Endothelial cell of umbilical vein (primary cell): ENCODE results near the gene PNKP. TPM values are rescaled to one million over a fixed set of nuclear protein-coding genes. Genes with fewer than 3 reads are reported as not detected.

Experiments
- BruUV-seq: library from RNA; stranded (reverse); fragments of 400-500 nt; replicated peaks from 2 replicates; lab custom pipeline; 2021; lab: Mats Ljungman, UMichigan
- CTCF ChIA-PET: fragments of 300-600, 350-600 bp; sonication (Branson Sonifier 250); formaldehyde crosslinking; loops from one replicate; lab custom pipeline; 2021; ENCODE audit warnings: antibody characterized with exemption, inconsistent platforms; lab: Charles Lee
- POLR2A ChIA-PET: fragments of 300-600, 350-600 bp; sonication (Branson Sonifier 250); formaldehyde crosslinking; loops from one replicate; lab custom pipeline; 2021; ENCODE audit warnings: antibody characterized with exemption, inconsistent platforms; lab: Charles Lee
- DNase-seq: peaks from one replicate; pipeline ENCODE4 v3.0.0-alpha.2; 2011; ENCODE audit warnings: low read depth, low spot score
- FAIRE-seq: peaks from 2 replicates; lab custom pipeline; 2011; peaks lifted over from hg19 to GRCh38; lab: Jason Lieb, UNC
- H2AFZ ChIP-seq: 2 replicates; pipeline ENCODE4 v1.6.0; 2012; ENCODE audit warnings: low read depth, low read length, control low read depth, inconsistent platforms
- H3K27ac ChIP-seq: 2 replicates; pipeline ENCODE4 v1.5.1; 2011; ENCODE audit warnings: low read depth, mild to moderate bottlenecking, control low read depth, low read length, moderate library complexity; ENCODE audit not compliant: insufficient read depth
- H3K27me3 ChIP-seq, 2 experiments: 2 replicates each; pipeline versions ENCODE4 v1.6.0 to v1.6.1; 2011; ENCODE audit warnings: low read length in 2 of 2, mixed read lengths in 1 of 2; ENCODE audit not compliant: control insufficient read depth in 2 of 2, insufficient read depth in 2 of 2
- H3K36me3 ChIP-seq, 2 experiments: 2 replicates in 1 of 2; 3 replicates in 1 of 2; pipeline ENCODE4 v1.5.1; 2011; ENCODE audit warnings: low read length in 2 of 2, mild to moderate bottlenecking in 1 of 2, moderate library complexity in 1 of 2; ENCODE audit not compliant: control insufficient read depth in 2 of 2, insufficient read depth in 2 of 2; ENCODE audit errors: extremely low read depth in 1 of 2
- H3K4me1 ChIP-seq: 3 replicates; pipeline ENCODE4 v1.5.1; 2011; ENCODE audit warnings: mild to moderate bottlenecking, low read length; ENCODE audit not compliant: control insufficient read depth, insufficient read depth; ENCODE audit errors: extremely low read depth
- H3K4me2 ChIP-seq: 2 replicates; pipeline ENCODE4 v1.6.1; 2011; ENCODE audit warnings: low read length, control low read depth, mixed read lengths; ENCODE audit not compliant: insufficient read depth
- H3K4me3 ChIP-seq, 3 experiments: fragments of 200-600 bp in 1 of 3; sonication (generic), shearing (Covaris generic) in 1 of 3; replicated peaks in 1 of 3; 2 replicates each; pipeline ENCODE4 v1.5.1; 2011 to 2016; ENCODE audit warnings: control low read depth in 3 of 3, low read length in 3 of 3, mild to moderate bottlenecking in 2 of 3, inconsistent platforms in 1 of 3, low read depth in 1 of 3, moderate library complexity in 1 of 3; ENCODE audit not compliant: insufficient read depth in 1 of 3
- H3K79me2 ChIP-seq: 2 replicates; pipeline ENCODE4 v1.6.0; 2012; ENCODE audit warnings: low read length, inconsistent platforms; ENCODE audit not compliant: control insufficient read depth, insufficient read depth
- H3K9ac ChIP-seq: replicated peaks from 2 replicates; pipeline ENCODE3; 2011; ENCODE audit warnings: low read length, control low read depth; ENCODE audit not compliant: insufficient read depth; ENCODE audit errors: extremely low read depth
- H3K9me1 ChIP-seq: replicated peaks from 3 replicates; pipeline ENCODE4 v1.6.0; 2011; ENCODE audit warnings: mild to moderate bottlenecking, low read length; ENCODE audit not compliant: control insufficient read depth, insufficient read depth; ENCODE audit errors: extremely low read depth
- H3K9me3 ChIP-seq: replicated peaks from 2 replicates; pipeline ENCODE4 v1.5.1; 2012; ENCODE audit warnings: low read length, inconsistent platforms; ENCODE audit not compliant: control insufficient read depth, insufficient read depth
- H4K20me1 ChIP-seq: replicated peaks from 2 replicates; pipeline ENCODE3; 2011; ENCODE audit warnings: mild to moderate bottlenecking, low read length; ENCODE audit not compliant: control insufficient read depth, insufficient read depth; ENCODE audit errors: extremely low read depth
- EZH2 ChIP-seq: IDR thresholded peaks from 2 replicates; pipeline ENCODE4 v1.6.1; 2012; ENCODE audit warnings: borderline replicate concordance, low read depth, mild to moderate bottlenecking, moderate library complexity, low read length, inconsistent platforms; ENCODE audit not compliant: severe bottlenecking
- FOS ChIP-seq: IDR thresholded peaks from 2 replicates; pipeline ENCODE4 v1.6.1; 2011; ENCODE audit warnings: mild to moderate bottlenecking, low read length, moderate library complexity, borderline replicate concordance; ENCODE audit not compliant: insufficient read depth
- GATA2 ChIP-seq: IDR thresholded peaks from 2 replicates; pipeline ENCODE4 v1.7.0; 2011; ENCODE audit warnings: low read depth, mild to moderate bottlenecking, moderate library complexity, mixed read lengths, low read length; ENCODE audit not compliant: insufficient read length, insufficient read depth
- JUN ChIP-seq: IDR thresholded peaks from 2 replicates; pipeline ENCODE4 v1.6.1; 2011; ENCODE audit warnings: borderline replicate concordance, low read depth; ENCODE audit not compliant: insufficient read length, insufficient read depth
- MAX ChIP-seq: IDR thresholded peaks from 2 replicates; pipeline ENCODE4 v1.6.1; 2011; ENCODE audit not compliant: insufficient read depth, insufficient read length
- MYC ChIP-seq: IDR thresholded peaks from one replicate; pipeline ENCODE4 v1.6.1; 2011; ENCODE audit warnings: mild to moderate bottlenecking, low read depth, low read length
- POLR2A ChIP-seq: IDR thresholded peaks from 2 replicates; pipeline ENCODE4 v1.6.1; 2012; ENCODE audit warnings: low read depth, mild to moderate bottlenecking, control low read depth, low read length
- POLR2AphosphoS5 ChIP-seq: IDR thresholded peaks from 2 replicates; pipeline ENCODE4 v1.6.1; 2012; ENCODE audit warnings: low read depth, mild to moderate bottlenecking, control low read depth, low read length, moderate library complexity; ENCODE audit not compliant: insufficient read depth
- dilution Hi-C: fragments of 300-500 bp; cut with MboI; formaldehyde crosslinking; loops from one replicate; pipeline ENCODE4 v1.15.0; 2019; ENCODE audit warnings: low sequenced_read_pairs; ENCODE audit not compliant: extremely low pct_ligation_motif_present
- intact Hi-C: fragments of 100-400 bp; cut with micrococcal nuclease; formaldehyde crosslinking; loops from one replicate; pipeline ENCODE4 v1.10.0; 2022
- polyA plus RNA-seq, 4 experiments: library from polyadenylated mRNA; depleted of rRNA in 3 of 4; stranded (reverse) in 3 of 4; unstranded in 1 of 4; fragments of >200 nt; gene quantifications; 2 replicates each; pipeline versions ENCODE4 v1.2.1 to v1.2.3, GENCODE V29; 2011 to 2012; ENCODE audit warnings: missing spikeins in 1 of 4
- total RNA-seq: library from RNA; stranded (reverse); gene quantifications from 2 replicates; pipeline ENCODE4 v1.2.3, GENCODE V29; 2021
- TF ChIP-seq, protein P1 (sequence below), 2 donors: IDR thresholded peaks; 1 replicate in 1 of 2; 2 replicates in 1 of 2; pipeline ENCODE4 v1.5.1; 2011; ENCODE audit warnings: low read length in 2 of 2, mild to moderate bottlenecking in 2 of 2, moderate library complexity in 2 of 2, control low read depth in 1 of 2, inconsistent platforms in 1 of 2, low read depth in 1 of 2; ENCODE audit not compliant: insufficient read depth in 1 of 2; ENCODE audit errors: extremely low read depth in 1 of 2

PNKP gene
- total and polyA plus RNA-seq, 2 donors (not counting 3 experiments of a cell fraction or from before 2014, with no cell fraction given) = 39.4 to 112 TPM

DNA sequence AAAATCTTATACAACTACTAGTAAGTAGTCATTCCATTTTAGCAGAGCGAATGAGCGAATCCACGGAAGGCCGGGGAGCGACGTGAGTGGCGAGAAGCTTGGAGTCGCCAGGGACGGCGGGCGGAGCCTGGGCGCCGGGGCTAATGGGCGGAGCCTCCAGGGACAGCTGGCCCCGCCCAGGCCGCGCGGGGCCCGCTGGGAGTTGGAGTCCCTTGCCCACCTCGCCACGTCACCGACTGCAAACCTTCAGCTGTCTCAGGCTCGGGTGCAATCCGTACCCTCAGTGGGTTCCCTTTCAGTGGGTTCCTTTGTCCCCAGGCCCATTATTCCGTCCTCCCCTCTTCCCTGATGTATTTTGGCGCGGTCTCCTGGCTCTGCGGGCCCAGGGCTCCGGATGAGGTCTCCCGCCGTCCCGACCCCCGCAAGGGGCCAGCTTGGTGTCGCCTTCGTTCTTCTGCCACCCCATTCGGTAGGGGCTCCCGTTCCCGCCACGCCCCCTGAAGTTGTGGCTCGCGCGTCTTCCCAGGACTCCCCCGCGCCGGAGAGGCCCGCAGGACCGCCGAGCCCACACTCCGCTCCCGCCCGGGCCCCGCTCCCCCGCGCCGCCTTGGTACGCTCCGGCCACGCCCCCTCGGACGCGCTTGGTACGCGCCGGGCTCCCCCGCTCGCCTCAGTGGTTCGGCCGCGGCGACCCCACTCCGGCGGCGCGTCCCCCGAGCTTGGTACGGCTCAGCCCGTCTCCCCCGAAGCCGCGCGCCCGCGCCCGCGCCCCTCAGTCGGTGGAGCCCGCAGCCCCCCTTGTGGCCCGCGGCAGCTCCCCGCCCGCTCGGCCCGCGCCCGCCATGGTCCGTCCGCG, 16.7 kb downstream of the PNKP start, which contains the start of gene PTOV1:
TSS of gene PTOV1 (plus strand) at position 673 of the 856 bp plus-strand sequence.
- peaks cover 25% of the 10 kb centered on the region for H3K79me2 ChIP-seq
- dilution Hi-C loops = no loop called here
- H3K9ac ChIP-seq = peak within 1 kb of the TSS; percentile 73
- H3K4me1 ChIP-seq = peaks cover 24% of the 10 kb centered on the region
- intact Hi-C loops = loop anchor here (1.0 kb wide), 4 partner anchors 17 to 84 kb away; partner anchors contain the start of genes FUZ and PNKP
- peak within 1 kb of the TSS; percentile 18 for H2AFZ ChIP-seq
- TSS peak; percentile 37 for BruUV-seq
- H3K36me3 ChIP-seq = peaks cover 0 to 12% of the 10 kb centered on the region in 2 experiments
- POLR2A ChIA-PET = interaction anchor here (0.6 to 1.2 kb wide), 3 partner anchors 15 to 80 kb away, joined by 5 to 6 read pairs (median 6); no protein-coding TSS in a partner anchor
- TF ChIP-seq, protein P1, sequence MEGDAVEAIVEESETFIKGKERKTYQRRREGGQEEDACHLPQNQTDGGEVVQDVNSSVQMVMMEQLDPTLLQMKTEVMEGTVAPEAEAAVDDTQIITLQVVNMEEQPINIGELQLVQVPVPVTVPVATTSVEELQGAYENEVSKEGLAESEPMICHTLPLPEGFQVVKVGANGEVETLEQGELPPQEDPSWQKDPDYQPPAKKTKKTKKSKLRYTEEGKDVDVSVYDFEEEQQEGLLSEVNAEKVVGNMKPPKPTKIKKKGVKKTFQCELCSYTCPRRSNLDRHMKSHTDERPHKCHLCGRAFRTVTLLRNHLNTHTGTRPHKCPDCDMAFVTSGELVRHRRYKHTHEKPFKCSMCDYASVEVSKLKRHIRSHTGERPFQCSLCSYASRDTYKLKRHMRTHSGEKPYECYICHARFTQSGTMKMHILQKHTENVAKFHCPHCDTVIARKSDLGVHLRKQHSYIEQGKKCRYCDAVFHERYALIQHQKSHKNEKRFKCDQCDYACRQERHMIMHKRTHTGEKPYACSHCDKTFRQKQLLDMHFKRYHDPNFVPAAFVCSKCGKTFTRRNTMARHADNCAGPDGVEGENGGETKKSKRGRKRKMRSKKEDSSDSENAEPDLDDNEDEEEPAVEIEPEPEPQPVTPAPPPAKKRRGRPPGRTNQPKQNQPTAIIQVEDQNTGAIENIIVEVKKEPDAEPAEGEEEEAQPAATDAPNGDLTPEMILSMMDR (IDR thresholded peaks at IDR 0.05; ENCODE audit: extremely low read depth in 1 of 2, insufficient read depth in 1 of 2, low read depth in 1 of 2, low read length in 2 of 2) = no peak
- TF ChIP-seq MYC (no peak), FOS (peak; percentile 9), POLR2A (peak; percentile 71), GATA2 (no peak), POLR2AphosphoS5 (peak; percentile 93), MAX (no peak), JUN (no peak), EZH2 (no peak)
- no peaks in the 10 kb centered on the region for H3K27me3 ChIP-seq
- H3K9me1 ChIP-seq = no peaks in the 10 kb centered on the region
- DNase-seq (peak; percentile 91), FAIRE-seq (peak; percentile 91)
- peak within 1 kb of the TSS; percentile 15 to 67 (median 57) for H3K4me3 ChIP-seq
- no peaks in the 10 kb centered on the region for H3K9me3 ChIP-seq
- CTCF ChIA-PET = interaction anchor here (0.8 to 1.8 kb wide), 6 partner anchors 15 to 129 kb away, joined by 3 to 15 read pairs (median 4); partner anchors contain the start of genes FUZ and MED25
- H4K20me1 ChIP-seq = no peaks in the 10 kb centered on the region
- peak within 1 kb of the TSS; percentile 68 for H3K27ac ChIP-seq
- H3K4me2 ChIP-seq = peak within 1 kb of the TSS; percentile 72
